H1 (cell line): ENCODE measurements around the gene PXDC1. TPM values are rescaled to one million over a fixed set of nuclear protein-coding genes. Genes with fewer than 3 reads are reported as not detected.

Source experiments
- CTCF ChIA-PET: fragments of 300-600 bp; sonication (Branson Sonifier 250); formaldehyde crosslinking; loops from one replicate; lab custom pipeline; 2021; ENCODE audit not compliant: partially characterized antibody; lab: Charles Lee
- POLR2A ChIA-PET: fragments of 300-600 bp; sonication (Branson Sonifier 250); formaldehyde crosslinking; loops from one replicate; lab custom pipeline; 2021; ENCODE audit warnings: inconsistent platforms; ENCODE audit not compliant: partially characterized antibody; lab: Charles Lee
- DNase-seq, 2 experiments: peaks; one replicate each; pipeline versions ENCODE4 v3.0.0 to v3.0.0-alpha.2; 2010 to 2022; ENCODE audit warnings: low spot score in 2 of 2, low read depth in 1 of 2, mixed read lengths in 1 of 2
- FAIRE-seq: peaks from 2 replicates; lab custom pipeline; 2011; peaks lifted over from hg19 to GRCh38; lab: Jason Lieb, UNC
- H2AFZ ChIP-seq: 2 replicates; pipeline ENCODE4 v1.8.1; 2012; ENCODE audit warnings: low read length, inconsistent platforms
- H2AK5ac ChIP-seq: 2 replicates; pipeline ENCODE4 v1.6.1; 2013; ENCODE audit warnings: low read depth, low read length
- H2BK120ac ChIP-seq: replicated peaks from 2 replicates; pipeline ENCODE3; 2013; ENCODE audit warnings: low read depth, low read length, inconsistent platforms
- H2BK12ac ChIP-seq: 2 replicates; pipeline ENCODE4 v1.6.1; 2013; ENCODE audit warnings: low read depth, low read length
- H2BK15ac ChIP-seq: 2 replicates; pipeline ENCODE4 v1.6.1; 2013; ENCODE audit warnings: low read length
- H2BK20ac ChIP-seq: 2 replicates; pipeline ENCODE4 v1.6.1; 2013; ENCODE audit warnings: low read length
- H2BK5ac ChIP-seq: 2 replicates; pipeline ENCODE4 v1.6.1; 2013; ENCODE audit warnings: low read depth, low read length
- H3K14ac ChIP-seq: 2 replicates; pipeline ENCODE4 v1.6.1; 2013; ENCODE audit warnings: inconsistent platforms; ENCODE audit not compliant: insufficient read length
- H3K18ac ChIP-seq: 2 replicates; pipeline ENCODE4 v1.6.1; 2013; ENCODE audit warnings: low read length; ENCODE audit errors: extremely low read depth
- H3K23ac ChIP-seq: 2 replicates; pipeline ENCODE4 v1.6.1; 2013; ENCODE audit warnings: inconsistent platforms; ENCODE audit not compliant: insufficient read length
- H3K23me2 ChIP-seq: 2 replicates; pipeline ENCODE4 v1.6.1; 2013; ENCODE audit warnings: low read depth, low read length
- H3K27ac ChIP-seq: 2 replicates; pipeline ENCODE4 v1.6.1; 2011; ENCODE audit warnings: low read depth, low read length, inconsistent platforms
- H3K27me3 ChIP-seq, 4 experiments: replicated peaks in 1 of 4; 1 replicate in 1 of 4; 2 replicates in 3 of 4; pipeline versions ENCODE4 v1.6.1 to v1.8.1; 2011 to 2013; ENCODE audit warnings: low read length in 3 of 4, mild to moderate bottlenecking in 3 of 4, inconsistent platforms in 2 of 4, mixed read lengths in 2 of 4, moderate library complexity in 1 of 4; ENCODE audit not compliant: control insufficient read depth in 3 of 4, insufficient read depth in 3 of 4; ENCODE audit errors: extremely low read depth in 1 of 4
- H3K36me3 ChIP-seq, 4 experiments: 2 replicates each; pipeline versions ENCODE4 v1.6.1 to v1.8.1; 2011 to 2013; ENCODE audit warnings: mild to moderate bottlenecking in 4 of 4, low read length in 3 of 4, moderate library complexity in 2 of 4, control low read depth in 1 of 4, inconsistent platforms in 1 of 4; ENCODE audit not compliant: insufficient read depth in 4 of 4, control insufficient read depth in 2 of 4
- H3K4ac ChIP-seq: replicated peaks from 2 replicates; pipeline ENCODE3; 2013; ENCODE audit warnings: low read length, low read depth, mixed read lengths, inconsistent platforms; ENCODE audit not compliant: insufficient read length
- H3K4me1 ChIP-seq, 4 experiments: replicated peaks in 1 of 4; 1 replicate in 1 of 4; 2 replicates in 3 of 4; pipeline versions ENCODE4 v1.6.1 to v1.8.1; 2011 to 2013; ENCODE audit warnings: low read length in 3 of 4, inconsistent platforms in 2 of 4, mixed read lengths in 1 of 4; ENCODE audit not compliant: insufficient read depth in 4 of 4, control insufficient read depth in 3 of 4
- H3K4me2 ChIP-seq, 2 experiments: 2 replicates each; pipeline versions ENCODE4 v1.6.1 to v1.8.1; 2011 to 2013; ENCODE audit warnings: low read depth in 2 of 2, low read length in 2 of 2, control low read depth in 1 of 2, inconsistent platforms in 1 of 2, mild to moderate bottlenecking in 1 of 2; ENCODE audit not compliant: insufficient read depth in 1 of 2
- H3K4me3 ChIP-seq, 4 experiments: fragments of 200-600, 300-600 bp in 1 of 4; sonication (generic), shearing (Covaris generic), sonication (Bioruptor Twin) in 1 of 4; 2 replicates each; pipeline versions ENCODE4 v1.5.1 to v1.8.1; 2011 to 2016; ENCODE audit warnings: low read length in 4 of 4, low read depth in 3 of 4, control low read depth in 2 of 4, inconsistent platforms in 2 of 4, mild to moderate bottlenecking in 2 of 4, mixed read lengths in 1 of 4, moderate library complexity in 1 of 4; ENCODE audit not compliant: insufficient read depth in 2 of 4; ENCODE audit errors: extremely low read depth in 1 of 4
- H3K56ac ChIP-seq: replicated peaks from 2 replicates; pipeline ENCODE3; 2013; ENCODE audit warnings: low read depth, mild to moderate bottlenecking, mixed read lengths, low read length, inconsistent platforms; ENCODE audit not compliant: insufficient read length
- H3K79me1 ChIP-seq: 2 replicates; pipeline ENCODE4 v1.6.1; 2013; ENCODE audit warnings: low read depth, low read length, control low read depth
- H3K79me2 ChIP-seq, 2 experiments: 2 replicates each; pipeline versions ENCODE4 v1.6.1 to v1.8.1; 2012 to 2013; ENCODE audit warnings: low read length in 2 of 2, mild to moderate bottlenecking in 2 of 2, inconsistent platforms in 1 of 2; ENCODE audit not compliant: insufficient read depth in 2 of 2, control insufficient read depth in 1 of 2
- H3K9ac ChIP-seq, 4 experiments: replicated peaks in 1 of 4; 1 replicate in 1 of 4; 2 replicates in 3 of 4; pipeline versions ENCODE4 v1.6.1 to v1.8.1; 2011 to 2013; ENCODE audit warnings: low read depth in 3 of 4, low read length in 3 of 4, control low read depth in 2 of 4, mild to moderate bottlenecking in 2 of 4, moderate library complexity in 2 of 4, inconsistent platforms in 1 of 4; ENCODE audit errors: extremely low read depth in 1 of 4
- H3K9me3 ChIP-seq, 2 experiments: 2 replicates each; pipeline versions ENCODE4 v1.6.1 to v1.8.1; 2012 to 2013; ENCODE audit warnings: mild to moderate bottlenecking in 2 of 2, moderate library complexity in 2 of 2, control low read depth in 1 of 2, inconsistent platforms in 1 of 2, low read depth in 1 of 2, low read length in 1 of 2, mixed read lengths in 1 of 2; ENCODE audit not compliant: insufficient read depth in 2 of 2
- H4K20me1 ChIP-seq, 2 experiments: replicated peaks in 1 of 2; 2 replicates each; pipeline versions ENCODE3 to v1.8.1; 2011 to 2013; ENCODE audit warnings: inconsistent platforms in 2 of 2, low read length in 2 of 2, mild to moderate bottlenecking in 1 of 2; ENCODE audit not compliant: insufficient read depth in 2 of 2, control insufficient read depth in 1 of 2
- H4K5ac ChIP-seq: 2 replicates; pipeline ENCODE4 v1.6.1; 2013; ENCODE audit warnings: low read length, low read depth, mixed read lengths, inconsistent platforms; ENCODE audit not compliant: insufficient read length
- H4K8ac ChIP-seq: 2 replicates; pipeline ENCODE4 v1.8.0; 2013; ENCODE audit warnings: mild to moderate bottlenecking, moderate library complexity, low read length, inconsistent platforms; ENCODE audit not compliant: insufficient read depth; ENCODE audit errors: extremely low read depth
- H4K91ac ChIP-seq: replicated peaks from 2 replicates; pipeline ENCODE3; 2013; ENCODE audit warnings: low read length, mixed read lengths, inconsistent platforms; ENCODE audit not compliant: insufficient read length
- CTBP2 ChIP-seq: IDR thresholded peaks from 2 replicates; pipeline ENCODE4 v1.7.0; 2011; ENCODE audit warnings: borderline replicate concordance, mild to moderate bottlenecking, moderate library complexity, mixed read lengths, low read length; ENCODE audit not compliant: insufficient read depth, insufficient read length
- FOSL1 ChIP-seq: IDR thresholded peaks from 2 replicates; pipeline ENCODE4 v1.6.1; 2011; ENCODE audit warnings: mild to moderate bottlenecking, low read depth, low read length, moderate library complexity; ENCODE audit not compliant: insufficient read depth
- HDAC6 ChIP-seq: IDR thresholded peaks from one replicate; pipeline ENCODE4 v1.7.1; 2012; ENCODE audit warnings: low read depth, mild to moderate bottlenecking, inconsistent platforms, low read length, moderate library complexity
- KDM5A ChIP-seq: fragments of 200-600 bp; IDR thresholded peaks from 2 replicates; pipeline ENCODE4 v1.7.1; 2012; ENCODE audit warnings: mild to moderate bottlenecking, low read length, inconsistent platforms, mixed read lengths
- RXRA ChIP-seq: IDR thresholded peaks from 2 replicates; pipeline ENCODE4 v1.6.1; 2011; ENCODE audit warnings: low read depth, mild to moderate bottlenecking, low read length, moderate library complexity; ENCODE audit not compliant: insufficient read depth
- SAP30 ChIP-seq: fragments of 300-600 bp; sonication (generic); IDR thresholded peaks from 2 replicates; pipeline ENCODE4 v1.7.1; 2012; ENCODE audit warnings: low read length, moderate library complexity, mild to moderate bottlenecking, inconsistent platforms; ENCODE audit not compliant: insufficient read depth, insufficient replicate concordance
- SUZ12 ChIP-seq: fragments of 200-600 bp; sonication (generic); IDR thresholded peaks from 2 replicates; pipeline ENCODE4 v1.6.1; 2012; ENCODE audit warnings: mild to moderate bottlenecking, inconsistent platforms, low read length, moderate library complexity, mixed read lengths
- TAF1 ChIP-seq: IDR thresholded peaks from 2 replicates; pipeline ENCODE4 v1.6.1; 2011; ENCODE audit warnings: mild to moderate bottlenecking, low read depth, low read length
- TAF7 ChIP-seq: optimal IDR thresholded peaks from 2 replicates; pipeline ENCODE3; 2011; ENCODE audit warnings: low read depth, mild to moderate bottlenecking, inconsistent platforms, low read length, moderate library complexity, borderline replicate concordance
- WGBS, 2 experiments: shearing (Covaris generic) in 1 of 2; methylation state at CpG; one replicate each; pipeline versions ENCODE4 v1.1.6 to v1.1.7; 2013 to 2015; ENCODE audit warnings: low lambda C conversion rate in 2 of 2, mixed read lengths in 2 of 2, inconsistent platforms in 1 of 2, low coverage in 1 of 2, missing lambda C conversion rate in 1 of 2; ENCODE audit not compliant: insufficient replicate concordance in 2 of 2, insufficient coverage in 1 of 2, insufficient read length in 1 of 2; ENCODE audit errors: extremely low coverage in 1 of 2, missing lambda C conversion rate in 1 of 2; 5-methylcytosine and 5-hydroxymethylcytosine counted together
- polyA plus RNA-seq, 7 experiments: library from polyadenylated mRNA; depleted of rRNA in 3 of 7; stranded (reverse) in 5 of 7; unstranded in 2 of 7; fragments of >200 nt in 5 of 7; fragments of 200-250 nt in 2 of 7; gene quantifications; 1 replicate in 5 of 7; 2 replicates in 1 of 7; 4 replicates in 1 of 7; pipeline versions ENCODE4 v1.2.1 to v1.2.3, GENCODE V29; 2011 to 2013; ENCODE audit warnings: missing spikeins in 2 of 7, mixed read lengths in 2 of 7
- total RNA-seq: library from RNA; stranded (reverse); fragmentation: NEBNext Ultra II Directional; extraction: Animal tissue kit (Norgen Biotek cat#: 25700); gene quantifications from 2 replicates; pipeline ENCODE4 v1.2.1, GENCODE V29; 2021
- TF ChIP-seq, protein P1 (sequence below): IDR thresholded peaks from 2 replicates; pipeline ENCODE4 v1.6.1; 2011; ENCODE audit warnings: low read depth, mild to moderate bottlenecking, low read length; ENCODE audit not compliant: insufficient read depth

Gene PXDC1
- total and polyA plus RNA-seq, 2 of the 8 experiments (the other 6 are each of a cell fraction or from before 2014, with no cell fraction given), result 1.7 to 2.0 TPM

DNA sequence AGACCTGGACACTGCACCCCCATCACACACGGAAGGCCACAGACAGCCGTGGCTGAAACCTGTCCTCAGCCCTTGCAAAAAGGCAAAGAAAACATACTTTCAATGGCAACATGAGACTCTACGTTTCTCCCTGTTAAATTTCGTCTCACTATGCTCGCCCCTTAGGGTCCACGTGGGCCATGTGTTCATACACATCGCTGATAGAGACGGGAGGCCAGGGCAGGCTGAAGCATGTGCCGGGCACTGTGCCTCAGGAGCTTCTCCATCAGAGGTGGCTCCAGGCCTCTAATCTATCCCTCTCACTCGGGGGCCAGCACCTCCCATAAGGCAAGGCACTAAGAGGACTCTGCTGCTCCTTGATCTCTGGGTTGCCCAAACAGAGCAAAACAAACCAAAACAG, 17.5 kb downstream of the PXDC1 start:
- ChIA-PET CTCF (interaction anchor here (1.1 to 9.0 kb wide), 8 partner anchors 11 to 453 kb away, joined by 3 to 58 read pairs (median 10); no protein-coding TSS in a partner anchor), POLR2A (no interaction called here)
- H3K18ac ChIP-seq, result no peak overlapping the region
- no peak overlapping the region for H3K4me3 ChIP-seq
- H4K20me1 ChIP-seq, result no peaks in the 10 kb centered on the region
- H3K23me2 ChIP-seq, result no peaks in the 10 kb centered on the region
- no peaks in the 10 kb centered on the region for H3K79me1 ChIP-seq
- H2BK20ac ChIP-seq, result no peak overlapping the region
- H3K36me3 ChIP-seq, result no peaks in the 10 kb centered on the region
- no peak overlapping the region for H4K91ac ChIP-seq
- no peak overlapping the region for H4K5ac ChIP-seq
- WGBS, 2 experiments, result 90% methylated on average over 10 of the region's 10 CpGs; no CpG with 5 or more reads in 1 of the 2 experiments
- peaks cover 0 to 4% (median 2%) of the 10 kb centered on the region in 4 experiments; a peak in 4 of 7 replicates for H3K4me1 ChIP-seq
- no peak overlapping the region for H3K14ac ChIP-seq
- H3K4me2 ChIP-seq, result no peak overlapping the region
- H3K27me3 ChIP-seq, result no peaks in the 10 kb centered on the region
- H2BK15ac ChIP-seq, result no peak overlapping the region
- TF ChIP-seq KDM5A, result no peak
- TF ChIP-seq FOSL1, result no peak
- TF ChIP-seq HDAC6, result no peak
- no peak for TF ChIP-seq SUZ12
- TF ChIP-seq TAF7, result no peak
- no peak for TF ChIP-seq TAF1
- TF ChIP-seq, protein P1, sequence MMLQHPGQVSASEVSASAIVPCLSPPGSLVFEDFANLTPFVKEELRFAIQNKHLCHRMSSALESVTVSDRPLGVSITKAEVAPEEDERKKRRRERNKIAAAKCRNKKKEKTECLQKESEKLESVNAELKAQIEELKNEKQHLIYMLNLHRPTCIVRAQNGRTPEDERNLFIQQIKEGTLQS, result no peak
- TF ChIP-seq CTBP2, result no peak
- TF ChIP-seq SAP30, result no peak
- no peak for TF ChIP-seq RXRA
- no peak overlapping the region for H2BK120ac ChIP-seq
- H4K8ac ChIP-seq, result no peak overlapping the region
- H3K27ac ChIP-seq, result no peak overlapping the region
- H3K4ac ChIP-seq, result no peak overlapping the region
- H3K9me3 ChIP-seq, result peaks cover 0 to 6% of the 10 kb centered on the region in 2 experiments; a peak in 2 of 4 replicates
- no peaks in the 10 kb centered on the region for H3K79me2 ChIP-seq
- H2BK5ac ChIP-seq, result no peak overlapping the region
- H3K9ac ChIP-seq, result no peak overlapping the region
- DNase-seq (no peak), FAIRE-seq (no peak)
- H3K56ac ChIP-seq, result no peak overlapping the region
- H2AFZ ChIP-seq, result no peak overlapping the region
- H2BK12ac ChIP-seq, result no peak overlapping the region
- H3K23ac ChIP-seq, result no peak overlapping the region
- H2AK5ac ChIP-seq, result no peak overlapping the region
